ENCODE results near the gene SLC44A3.

- no peak for TF ChIP-seq POLR2A (IDR thresholded peaks at IDR 0.05)
- TF ChIP-seq CTCF (IDR thresholded peaks at IDR 0.05): peak; percentile 21 to 46 (median 36)
Measured at GRCh38 chr1:94801919-94802546, 18.1 kb upstream of the SLC44A3 start.
